Smooth muscle cell (in vitro differentiated cells): ENCODE data around the gene PEX3. TPM values are rescaled to one million over a fixed set of nuclear protein-coding genes. Genes with fewer than 3 reads are reported as not detected.

Experiments
- DNase-seq: peaks from one replicate; lab custom pipeline; 2025; ENCODE audit not compliant: unreplicated experiment; lab: John Stamatoyannopoulos, UW
- H2AFZ ChIP-seq: fragments of 200-600 bp; sonication (generic); 2 replicates; pipeline ENCODE4 v1.6.0; 2016; ENCODE audit warnings: antibody characterized with exemption, low read depth, mild to moderate bottlenecking
- H3F3A ChIP-seq: fragments of 200-600 bp; sonication (generic); 2 replicates; pipeline ENCODE4 v1.6.0; 2017; ENCODE audit warnings: antibody characterized with exemption, low read depth
- H3K27ac ChIP-seq: fragments of 200-600 bp; sonication (generic); 2 replicates; pipeline ENCODE4 v1.5.1; 2016; ENCODE audit warnings: low read depth, mild to moderate bottlenecking
- H3K27me3 ChIP-seq: fragments of 200-600 bp; sonication (generic); 2 replicates; pipeline ENCODE4 v1.6.1; 2016; ENCODE audit warnings: low read depth, mild to moderate bottlenecking
- H3K36me3 ChIP-seq: fragments of 200-600 bp; sonication (generic); 2 replicates; pipeline ENCODE4 v1.5.1; 2016; ENCODE audit warnings: low read depth
- H3K4me1 ChIP-seq: fragments of 200-600 bp; sonication (generic); 2 replicates; pipeline ENCODE4 v1.5.1; 2016; ENCODE audit warnings: low read depth
- H3K4me2 ChIP-seq: fragments of 200-600 bp; sonication (generic); 2 replicates; pipeline ENCODE4 v1.6.0; 2016; ENCODE audit warnings: mild to moderate bottlenecking
- H3K4me3 ChIP-seq: fragments of 200-600 bp; sonication (generic); 2 replicates; pipeline ENCODE4 v1.5.1; 2016; ENCODE audit warnings: mild to moderate bottlenecking
- H3K79me2 ChIP-seq: fragments of 200-600 bp; sonication (generic); 2 replicates; pipeline ENCODE4 v1.6.0; 2016; ENCODE audit warnings: low read depth, mild to moderate bottlenecking
- H3K9ac ChIP-seq: fragments of 200-600 bp; sonication (generic); 2 replicates; pipeline ENCODE4 v1.6.0; 2016; ENCODE audit warnings: low read depth
- H3K9me3 ChIP-seq: fragments of 200-600 bp; sonication (generic); replicated peaks from 2 replicates; pipeline ENCODE4 v1.5.1; 2016; ENCODE audit warnings: low read depth
- H4K20me1 ChIP-seq: fragments of 200-600 bp; sonication (generic); 2 replicates; pipeline ENCODE4 v1.6.0; 2016; ENCODE audit warnings: low read depth
- CTCF ChIP-seq: fragments of 200-600 bp; sonication (generic); IDR thresholded peaks from 2 replicates; pipeline ENCODE4 v1.5.1; 2017; ENCODE audit warnings: borderline replicate concordance, mild to moderate bottlenecking, antibody characterized with exemption; ENCODE audit not compliant: insufficient read depth, poor library complexity, severe bottlenecking
- WGBS: methylation state at CpG from one replicate; pipeline ENCODE4 v1.1.7; 2016; ENCODE audit warnings: low lambda C conversion rate; 5-methylcytosine and 5-hydroxymethylcytosine counted together
- polyA plus RNA-seq: library from polyadenylated mRNA; unstranded; fragments of >200 nt; fragmentation: Nextera tagmentation; extraction: Ambion mirVana; gene quantifications from 2 replicates; pipeline ENCODE4 v1.2.1, GENCODE V29; 2016
- total RNA-seq: library from RNA; depleted of rRNA; stranded (reverse); fragments of >200 nt; gene quantifications from 2 replicates; pipeline ENCODE4 v1.2.3, GENCODE V29; 2014

The PEX3 gene
- total and polyA plus RNA-seq, 2 experiments from 2014 or later, result 14.3 to 15.0 TPM

- H3K4me2 ChIP-seq, result no peak overlapping the region
- H3F3A ChIP-seq, result no peaks in the 10 kb centered on the region
- H3K79me2 ChIP-seq, result no peaks in the 10 kb centered on the region
- no peak for DNase-seq
- no peak overlapping the region for H3K4me3 ChIP-seq
- H3K9me3 ChIP-seq, result no peaks in the 10 kb centered on the region
- no peak overlapping the region for H3K27ac ChIP-seq
- no peaks in the 10 kb centered on the region for H3K36me3 ChIP-seq
- no peak for TF ChIP-seq CTCF
- H3K27me3 ChIP-seq, result no peaks in the 10 kb centered on the region
- no peak overlapping the region for H2AFZ ChIP-seq
- 93% methylated on average over 2 of the region's 2 CpGs for WGBS
- no peaks in the 10 kb centered on the region for H4K20me1 ChIP-seq
- no peaks in the 10 kb centered on the region for H3K4me1 ChIP-seq
- no peak overlapping the region for H3K9ac ChIP-seq
Measured at GRCh38 chr6:143485967-143486366, 35.4 kb downstream of the PEX3 start.

GRCh38 chr6:143486752-143487151 lies 36.1 kb downstream of the PEX3 start:
- Histone ChIP-seq H3F3A (no peaks in the 10 kb centered on the region), H3K27me3 (no peaks in the 10 kb centered on the region), H3K27ac (no peak overlapping the region), H3K4me3 (no peak overlapping the region), H3K36me3 (no peaks in the 10 kb centered on the region), H2AFZ (no peak overlapping the region), H3K79me2 (no peaks in the 10 kb centered on the region), H3K4me1 (no peaks in the 10 kb centered on the region), H3K4me2 (no peak overlapping the region), H3K9ac (no peak overlapping the region), H4K20me1 (no peaks in the 10 kb centered on the region), H3K9me3 (no peaks in the 10 kb centered on the region)
- WGBS, result 92% methylated on average over 3 of the region's 3 CpGs
- DNase-seq, result no peak
- no peak for TF ChIP-seq CTCF

- no peak overlapping the region for H3K4me3 ChIP-seq
- H3K79me2 ChIP-seq, result no peaks in the 10 kb centered on the region
- H3K27me3 ChIP-seq, result no peaks in the 10 kb centered on the region
- WGBS, result 100% methylated on average over 1 of the region's 1 CpG
- TF ChIP-seq CTCF, result no peak
- H3F3A ChIP-seq, result no peaks in the 10 kb centered on the region
- no peaks in the 10 kb centered on the region for H3K36me3 ChIP-seq
- H2AFZ ChIP-seq, result no peak overlapping the region
- no peaks in the 10 kb centered on the region for H3K9me3 ChIP-seq
- H3K4me2 ChIP-seq, result no peak overlapping the region
- no peak overlapping the region for H3K27ac ChIP-seq
- no peak overlapping the region for H3K9ac ChIP-seq
- no peaks in the 10 kb centered on the region for H4K20me1 ChIP-seq
- H3K4me1 ChIP-seq, result no peaks in the 10 kb centered on the region
- DNase-seq, result no peak
Measured at GRCh38 chr6:143490244-143490643, 39.6 kb downstream of the PEX3 start.

GRCh38 chr6:143490775-143491174 lies 40.2 kb downstream of the PEX3 start:
- TF ChIP-seq CTCF, result no peak

More at GRCh38 chr6:143490775-143491174, 40.2 kb downstream of the PEX3 start:
- Histone ChIP-seq H2AFZ (no peak overlapping the region), H3F3A (no peaks in the 10 kb centered on the region), H3K9ac (no peak overlapping the region), H3K4me3 (no peak overlapping the region), H3K36me3 (no peaks in the 10 kb centered on the region), H3K4me1 (no peaks in the 10 kb centered on the region), H3K4me2 (no peak overlapping the region), H4K20me1 (no peaks in the 10 kb centered on the region), H3K27ac (no peak overlapping the region), H3K27me3 (no peaks in the 10 kb centered on the region), H3K79me2 (no peaks in the 10 kb centered on the region), H3K9me3 (no peaks in the 10 kb centered on the region)
- no peak for DNase-seq
- WGBS, result 95% methylated on average over 8 of the region's 8 CpGs
